ENCODE data around the gene SRPK1.

The SRPK1 gene

GRCh38 chr6:35906499-35906846 lies 14.4 kb downstream of the SRPK1 start:
- H3K23ac ChIP-seq (ENCODE audit: low read length) = no peak overlapping the region
- H3K4me3 ChIP-seq (ENCODE audit: low read depth, low read length) = no peak overlapping the region
- H4K8ac ChIP-seq (ENCODE audit: low read depth, low read length) = no peak overlapping the region
- H3K4me1 ChIP-seq (ENCODE audit: control insufficient read depth in 1 of 2, insufficient read depth in 2 of 2, low read length in 2 of 2) = peaks cover 0 to 2% of the 10 kb centered on the region in 2 experiments
- H3K4ac ChIP-seq (ENCODE audit: low read depth, low read length) = no peak overlapping the region
- H3K79me1 ChIP-seq (ENCODE audit: low read length) = peaks cover 2% of the 10 kb centered on the region
- no peak overlapping the region for H3K9ac ChIP-seq (ENCODE audit: low read length)
- no peak overlapping the region for H2BK12ac ChIP-seq (ENCODE audit: low read length)
- H4K91ac ChIP-seq (ENCODE audit: low read depth, low read length) = no peak overlapping the region
- no peaks in the 10 kb centered on the region for H3K27me3 ChIP-seq (ENCODE audit: insufficient read depth, low read length)
- H4K12ac ChIP-seq (ENCODE audit: low read depth, low read length) = no peak overlapping the region
- no peak overlapping the region for H3K18ac ChIP-seq (ENCODE audit: low read length)
- DNase-seq = no peak
- peaks cover 2% of the 10 kb centered on the region for H3K79me2 ChIP-seq (ENCODE audit: control insufficient read depth, insufficient read depth, low read length, poor library complexity)
- H3K27ac ChIP-seq (ENCODE audit: low read depth, low read length) = no peak overlapping the region
- H2BK5ac ChIP-seq (ENCODE audit: low read depth, low read length, poor library complexity) = no peak overlapping the region
- H3K14ac ChIP-seq (ENCODE audit: low read length) = no peak overlapping the region
- peaks cover 9% of the 10 kb centered on the region for H3K9me3 ChIP-seq (ENCODE audit: insufficient read depth, low read depth, low read length)
- no peak overlapping the region for H3K4me2 ChIP-seq (ENCODE audit: low read length)
- H2BK120ac ChIP-seq (ENCODE audit: insufficient read depth, low read length, poor library complexity) = no peak overlapping the region
- WGBS (ENCODE audit: extremely low coverage, insufficient coverage, insufficient read length) = no CpG with 5 or more reads among the region's 2 CpGs
- no peak overlapping the region for H2AFZ ChIP-seq (ENCODE audit: insufficient read depth, low read length, poor library complexity)
- H2AK5ac ChIP-seq (ENCODE audit: low read length) = no peak overlapping the region
- H3K36me3 ChIP-seq (ENCODE audit: control insufficient read depth in 1 of 2, insufficient read depth in 2 of 2, low read length in 2 of 2) = peaks cover 13 to 21% of the 10 kb centered on the region in 2 experiments

- Histone ChIP-seq H3K79me1 (ENCODE audit: low read length) (peaks cover 2% of the 10 kb centered on the region), H4K8ac (ENCODE audit: low read depth, low read length) (no peak overlapping the region), H3K27me3 (ENCODE audit: insufficient read depth, low read length) (no peaks in the 10 kb centered on the region), H3K4ac (ENCODE audit: low read depth, low read length) (no peak overlapping the region), H2BK120ac (ENCODE audit: insufficient read depth, low read length, poor library complexity) (no peak overlapping the region), H3K4me1 (ENCODE audit: control insufficient read depth in 1 of 2, insufficient read depth in 2 of 2, low read length in 2 of 2) (peaks cover 0 to 2% of the 10 kb centered on the region in 2 experiments), H2AK5ac (ENCODE audit: low read length) (no peak overlapping the region), H3K9ac (ENCODE audit: low read length) (no peak overlapping the region), H2AFZ (ENCODE audit: insufficient read depth, low read length, poor library complexity) (no peak overlapping the region), H3K79me2 (ENCODE audit: control insufficient read depth, insufficient read depth, low read length, poor library complexity) (peaks cover 2% of the 10 kb centered on the region), H4K91ac (ENCODE audit: low read depth, low read length) (no peak overlapping the region), H3K4me3 (ENCODE audit: low read depth, low read length) (no peak overlapping the region), H2BK5ac (ENCODE audit: low read depth, low read length, poor library complexity) (no peak overlapping the region), H3K23ac (ENCODE audit: low read length) (no peak overlapping the region), H3K9me3 (ENCODE audit: insufficient read depth, low read depth, low read length) (peaks cover 9% of the 10 kb centered on the region), H3K4me2 (ENCODE audit: low read length) (no peak overlapping the region), H3K18ac (ENCODE audit: low read length) (no peak overlapping the region), H3K27ac (ENCODE audit: low read depth, low read length) (no peak overlapping the region), H2BK12ac (ENCODE audit: low read length) (no peak overlapping the region), H3K14ac (ENCODE audit: low read length) (no peak overlapping the region), H3K36me3 (ENCODE audit: control insufficient read depth in 1 of 2, insufficient read depth in 2 of 2, low read length in 2 of 2) (peaks cover 10 to 20% of the 10 kb centered on the region in 2 experiments), H4K12ac (ENCODE audit: low read depth, low read length) (no peak overlapping the region)
- WGBS (ENCODE audit: extremely low coverage, insufficient coverage, insufficient read length) = no CpG with 5 or more reads among the region's 8 CpGs
- peak; percentile 72 to 94 for DNase-seq
These were observed 14.9 kb downstream of the SRPK1 start for GRCh38 chr6:35905841-35906498.

- H2BK5ac ChIP-seq (ENCODE audit: low read depth, low read length, poor library complexity) = no peak overlapping the region
- H4K91ac ChIP-seq (ENCODE audit: low read depth, low read length) = no peak overlapping the region
- H2AK5ac ChIP-seq (ENCODE audit: low read length) = no peak overlapping the region
- H3K79me1 ChIP-seq (ENCODE audit: low read length) = peaks cover 2% of the 10 kb centered on the region
- H2AFZ ChIP-seq (ENCODE audit: insufficient read depth, low read length, poor library complexity) = no peak overlapping the region
- no peak overlapping the region for H3K4ac ChIP-seq (ENCODE audit: low read depth, low read length)
- no peak overlapping the region for H3K23ac ChIP-seq (ENCODE audit: low read length)
- no peak overlapping the region for H3K14ac ChIP-seq (ENCODE audit: low read length)
- no peak overlapping the region for H4K8ac ChIP-seq (ENCODE audit: low read depth, low read length)
- H3K4me2 ChIP-seq (ENCODE audit: low read length) = no peak overlapping the region
- H3K79me2 ChIP-seq (ENCODE audit: control insufficient read depth, insufficient read depth, low read length, poor library complexity) = peaks cover 2% of the 10 kb centered on the region
- no peak overlapping the region for H3K27ac ChIP-seq (ENCODE audit: low read depth, low read length)
- no peak overlapping the region for H2BK120ac ChIP-seq (ENCODE audit: insufficient read depth, low read length, poor library complexity)
- no peaks in the 10 kb centered on the region for H3K27me3 ChIP-seq (ENCODE audit: insufficient read depth, low read length)
- peaks cover 0 to 2% of the 10 kb centered on the region in 2 experiments for H3K4me1 ChIP-seq (ENCODE audit: control insufficient read depth in 1 of 2, insufficient read depth in 2 of 2, low read length in 2 of 2)
- H3K36me3 ChIP-seq (ENCODE audit: control insufficient read depth in 1 of 2, insufficient read depth in 2 of 2, low read length in 2 of 2) = peaks cover 10 to 18% of the 10 kb centered on the region in 2 experiments
- DNase-seq = no peak
- no peak overlapping the region for H2BK12ac ChIP-seq (ENCODE audit: low read length)
- no peak overlapping the region for H3K4me3 ChIP-seq (ENCODE audit: low read depth, low read length)
- H3K9ac ChIP-seq (ENCODE audit: low read length) = no peak overlapping the region
- 100% methylated on average over 1 of the region's 2 CpGs for WGBS (ENCODE audit: extremely low coverage, insufficient coverage, insufficient read length)
- no peak overlapping the region for H3K18ac ChIP-seq (ENCODE audit: low read length)
- H4K12ac ChIP-seq (ENCODE audit: low read depth, low read length) = no peak overlapping the region
- H3K9me3 ChIP-seq (ENCODE audit: insufficient read depth, low read depth, low read length) = peaks cover 9% of the 10 kb centered on the region
These were observed 15.6 kb downstream of the SRPK1 start for GRCh38 chr6:35905141-35905785.

GRCh38 chr6:35903679-35904078 lies 17.2 kb downstream of the SRPK1 start:
- peaks cover 2% of the 10 kb centered on the region for H3K79me1 ChIP-seq (ENCODE audit: low read length)
- H2AFZ ChIP-seq (ENCODE audit: insufficient read depth, low read length, poor library complexity) = no peak overlapping the region
- H2BK5ac ChIP-seq (ENCODE audit: low read depth, low read length, poor library complexity) = no peak overlapping the region
- H3K9me3 ChIP-seq (ENCODE audit: insufficient read depth, low read depth, low read length) = peaks cover 2% of the 10 kb centered on the region
- peaks cover 0 to 2% of the 10 kb centered on the region in 2 experiments for H3K4me1 ChIP-seq (ENCODE audit: control insufficient read depth in 1 of 2, insufficient read depth in 2 of 2, low read length in 2 of 2)
- no peak overlapping the region for H3K18ac ChIP-seq (ENCODE audit: low read length)
- H3K36me3 ChIP-seq (ENCODE audit: control insufficient read depth in 1 of 2, insufficient read depth in 2 of 2, low read length in 2 of 2) = peaks cover 2 to 8% of the 10 kb centered on the region in 2 experiments
- peak overlapping the region; percentile 69 for H3K4ac ChIP-seq (ENCODE audit: low read depth, low read length)
- no peak overlapping the region for H4K8ac ChIP-seq (ENCODE audit: low read depth, low read length)
- no peaks in the 10 kb centered on the region for H3K27me3 ChIP-seq (ENCODE audit: insufficient read depth, low read length)
- no peak overlapping the region for H2BK120ac ChIP-seq (ENCODE audit: insufficient read depth, low read length, poor library complexity)
- H3K4me3 ChIP-seq (ENCODE audit: low read depth, low read length) = no peak overlapping the region
- no peak overlapping the region for H3K23ac ChIP-seq (ENCODE audit: low read length)
- no peak overlapping the region for H3K27ac ChIP-seq (ENCODE audit: low read depth, low read length)
- H2AK5ac ChIP-seq (ENCODE audit: low read length) = no peak overlapping the region
- H4K91ac ChIP-seq (ENCODE audit: low read depth, low read length) = no peak overlapping the region
- H3K4me2 ChIP-seq (ENCODE audit: low read length) = no peak overlapping the region
- WGBS (ENCODE audit: extremely low coverage, insufficient coverage, insufficient read length) = no CpG with 5 or more reads among the region's 4 CpGs
- no peak for DNase-seq
- no peak overlapping the region for H3K14ac ChIP-seq (ENCODE audit: low read length)
- no peak overlapping the region for H2BK12ac ChIP-seq (ENCODE audit: low read length)
- peaks cover 2% of the 10 kb centered on the region for H3K79me2 ChIP-seq (ENCODE audit: control insufficient read depth, insufficient read depth, low read length, poor library complexity)
- no peak overlapping the region for H4K12ac ChIP-seq (ENCODE audit: low read depth, low read length)
- no peak overlapping the region for H3K9ac ChIP-seq (ENCODE audit: low read length)

Data from trophoblast cell (in vitro differentiated cells and primary cell).